DMS153 treated with DMSO at 0.1 percent for 48 hours (cell line): ENCODE data around the gene SEMA3C.
"Not testable (repeated sequence)": the region's sequence is repeated elsewhere in the genome, so short reads cannot be mapped to it uniquely, and the experiment has no call there.

Experiments
- DNase-seq: peaks from one replicate; lab custom pipeline; 2025; ENCODE audit not compliant: unreplicated experiment; lab: John Stamatoyannopoulos, UW

SEMA3C gene

DNA sequence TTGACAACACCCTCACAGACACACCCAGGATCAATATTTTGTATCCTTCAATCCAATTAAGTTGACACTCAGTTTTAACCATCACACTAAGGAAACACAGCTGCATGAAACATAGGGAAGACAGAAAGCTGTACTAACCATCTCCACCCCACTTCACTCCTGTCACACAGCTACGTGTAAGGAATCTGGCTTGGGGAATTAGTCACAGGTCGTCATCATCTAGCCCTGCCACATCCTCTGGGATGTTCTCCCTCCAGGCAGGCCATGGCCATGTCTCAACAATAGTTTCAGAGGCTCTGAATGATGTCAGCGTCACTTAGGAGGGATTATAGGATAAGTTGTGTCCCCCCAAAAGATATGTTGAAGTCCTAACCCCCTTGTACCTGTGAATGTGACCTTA, 10.8 kb upstream of the SEMA3C start:
- no peak for DNase-seq

- DNase-seq, result not testable (repeated sequence)
These were observed 8.1 kb upstream of the SEMA3C start for GRCh38 chr7:80926955-80927354.

DNA sequence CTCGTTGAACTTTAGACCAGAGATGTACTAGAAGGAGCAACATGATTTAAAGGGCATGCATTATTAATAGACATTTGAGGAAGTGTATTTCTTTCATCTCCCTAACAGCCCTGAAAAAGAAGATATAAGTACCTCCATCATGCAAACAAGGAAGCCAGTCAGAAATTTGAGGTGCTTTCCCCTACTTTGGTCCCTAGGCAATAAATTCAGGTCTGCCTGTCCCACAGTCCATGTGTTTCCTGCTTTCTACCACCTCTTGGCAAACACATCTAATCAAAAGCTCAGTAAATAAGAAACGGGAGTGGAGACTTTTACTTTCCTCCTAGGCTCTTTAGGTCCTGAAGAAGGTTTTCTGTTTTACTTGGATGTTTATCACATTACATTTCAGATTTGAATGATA, 5.2 kb upstream of the SEMA3C start:
- DNase-seq, result peak; percentile 14

DNA sequence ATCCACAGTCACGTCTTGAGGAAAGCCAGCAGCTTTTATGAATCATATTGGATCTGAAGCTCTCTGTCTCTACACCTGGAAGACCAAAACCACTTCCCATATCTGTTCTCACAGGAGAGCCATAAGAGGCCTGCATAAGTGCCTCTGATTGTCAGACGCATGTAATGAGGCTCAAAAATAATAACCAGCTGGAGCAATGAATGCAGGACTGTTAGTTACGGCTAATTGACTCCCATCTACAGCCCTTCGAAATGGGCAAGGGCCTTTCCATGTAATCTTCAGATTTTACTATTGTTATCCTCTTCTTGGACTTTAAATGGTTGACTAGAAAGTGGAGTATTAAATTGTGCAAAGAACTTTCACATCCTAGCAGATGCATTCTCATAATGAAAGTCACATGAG, 4.4 kb upstream of the SEMA3C start:
- peak; percentile 37 for DNase-seq

- no peak for DNase-seq
These were observed 3.6 kb upstream of the SEMA3C start for GRCh38 chr7:80922253-80923049.

GRCh38 chr7:80921130-80921529, 2.3 kb upstream of the SEMA3C start:
- DNase-seq, result no peak

- DNase-seq, result no peak
These were observed 452 bp downstream of the SEMA3C start for GRCh38 chr7:80918399-80918798.

DNA sequence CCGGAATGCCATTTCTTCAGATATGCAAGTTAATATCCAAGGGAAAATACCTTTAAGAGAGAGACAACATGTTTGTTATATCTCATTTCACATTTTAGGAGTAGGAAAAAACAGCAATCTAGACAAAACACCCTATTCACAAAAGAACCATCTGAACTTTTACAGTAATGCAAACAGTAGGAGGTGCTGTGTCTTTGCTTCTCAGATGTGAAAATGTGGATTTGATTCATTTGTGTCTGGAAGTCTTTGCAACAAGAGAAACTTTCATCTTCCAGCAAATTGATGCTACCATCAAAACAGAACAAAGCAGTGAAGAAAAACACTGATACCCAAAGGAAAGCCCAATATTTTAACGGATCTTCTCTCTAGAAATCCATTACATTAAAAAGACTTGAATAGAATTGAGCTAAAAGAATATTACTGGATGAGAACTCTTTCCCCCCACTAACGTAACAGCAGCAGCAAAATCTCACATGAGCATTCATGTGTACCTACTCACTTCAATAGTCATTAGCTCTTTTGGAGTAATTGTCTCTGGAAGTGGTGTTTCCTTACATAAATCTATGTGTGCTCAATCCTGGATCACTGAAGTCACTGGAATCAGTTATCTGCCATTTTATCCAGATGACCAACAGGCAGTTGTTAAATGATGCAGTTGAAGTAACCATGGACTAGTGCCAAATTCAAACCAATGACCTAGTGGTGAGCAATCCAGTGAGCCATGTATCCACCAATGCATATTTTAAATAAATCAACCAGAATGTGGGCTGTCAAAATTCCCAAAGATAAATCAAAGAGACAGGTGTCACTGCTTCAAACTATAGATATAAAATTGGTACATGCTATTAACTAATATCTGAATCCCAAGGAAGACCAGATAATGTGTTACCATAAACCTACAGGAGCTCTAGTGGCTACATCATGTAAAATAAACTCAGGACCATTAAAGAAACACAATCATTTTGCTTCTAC, 1.8 kb downstream of the SEMA3C start:
- DNase-seq, result no peak

- DNase-seq, result no peak
These were observed 8.6 kb downstream of the SEMA3C start for GRCh38 chr7:80910228-80910627.

GRCh38 chr7:80908360-80908797, 10.5 kb downstream of the SEMA3C start:
- no peak for DNase-seq

DNA sequence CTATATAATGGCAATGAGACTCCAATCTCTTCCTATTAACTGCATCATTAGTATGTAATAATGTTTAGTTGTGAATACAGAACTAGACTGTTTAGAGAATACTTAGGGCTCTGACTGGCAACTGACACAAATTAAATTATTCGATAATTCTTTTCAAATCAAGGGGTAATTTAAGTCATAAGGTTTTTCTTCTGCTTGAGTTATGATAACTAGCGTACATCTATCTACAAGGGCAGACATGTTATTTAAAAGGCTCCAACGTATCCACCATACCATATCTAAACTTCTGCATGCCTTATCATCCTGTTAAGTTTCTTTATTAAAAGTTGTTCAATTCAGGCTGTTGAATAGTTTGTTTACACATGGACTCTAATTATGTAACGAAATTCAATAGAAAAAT, 11.2 kb downstream of the SEMA3C start:
- no peak for DNase-seq

GRCh38 chr7:80907141-80907601, 11.7 kb downstream of the SEMA3C start:
- DNase-seq, result no peak

- DNase-seq, result no peak
These were observed 13.5 kb downstream of the SEMA3C start for GRCh38 chr7:80905334-80905733.

- no peak for DNase-seq
These were observed 16.0 kb downstream of the SEMA3C start for GRCh38 chr7:80902716-80903308.

GRCh38 chr7:80902019-80902418, 16.8 kb downstream of the SEMA3C start:
- no peak for DNase-seq

- DNase-seq, result no peak
These were observed 18.0 kb downstream of the SEMA3C start for GRCh38 chr7:80900583-80901576.

DNA sequence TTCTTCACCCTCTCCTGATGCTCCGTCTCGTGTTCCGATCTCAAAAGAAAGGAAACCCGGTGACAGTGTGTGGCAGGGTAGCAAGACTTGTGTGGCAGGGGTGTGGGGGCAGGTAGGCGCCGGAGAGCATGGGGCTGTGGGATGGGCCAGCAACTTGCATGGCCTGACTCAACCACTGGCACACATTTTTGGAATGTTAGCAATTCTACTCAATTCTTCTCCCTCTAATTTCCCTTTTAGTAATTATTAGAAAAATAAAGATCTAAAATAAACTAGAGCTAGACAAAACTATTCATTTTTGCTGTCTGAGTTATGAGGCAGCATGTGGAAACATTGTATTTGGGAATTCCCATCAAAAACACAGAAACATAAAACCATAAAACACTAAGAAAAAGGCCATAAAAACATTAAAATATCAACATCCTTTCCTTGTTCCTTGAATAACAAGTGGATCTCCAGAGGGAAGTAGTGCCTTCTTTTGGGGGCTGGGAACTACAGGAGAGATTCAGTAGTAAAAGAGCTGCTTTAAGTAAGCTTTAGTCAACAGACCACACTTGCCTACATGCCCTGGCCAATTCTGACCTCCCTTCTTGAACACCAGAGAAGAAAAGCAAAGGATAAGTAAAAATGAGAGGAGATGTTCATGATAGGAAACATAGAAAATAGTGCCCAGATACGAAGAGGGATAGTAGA, 21.8 kb downstream of the SEMA3C start:
- DNase-seq, result no peak

DNA sequence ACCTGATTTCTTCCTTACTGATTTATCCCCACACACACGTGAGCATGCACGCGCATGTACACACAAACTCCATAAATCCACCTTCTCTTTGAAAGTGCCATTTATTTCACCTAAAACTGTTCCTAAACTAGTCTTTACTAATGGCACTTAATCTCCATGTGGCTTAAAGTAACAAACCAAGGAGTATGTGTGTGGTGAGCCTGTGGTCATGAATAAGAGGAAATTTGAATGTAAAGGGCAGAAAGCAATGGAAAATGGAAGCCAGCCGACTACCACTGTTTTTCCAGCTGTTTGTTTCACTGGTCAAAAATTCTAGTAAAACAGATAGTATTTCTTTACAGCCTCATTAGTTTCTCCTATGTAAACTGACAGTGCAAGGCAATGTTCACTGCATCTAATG, 23.8 kb downstream of the SEMA3C start:
- DNase-seq, result no peak

- DNase-seq, result no peak
These were observed 27.6 kb downstream of the SEMA3C start for GRCh38 chr7:80891259-80891544.
